ENCODE results near the gene PTPRJ.

PTPRJ gene

GRCh38 chr11:48078689-48079088 is 98.3 kb downstream of the PTPRJ start:
- TF ChIP-seq CTCF (IDR thresholded peaks at IDR 0.05; ENCODE audit: control extremely low read depth, extremely low read depth, low read depth, missing control alignments): no peak
- CTCF ChIA-PET: interaction anchor here (1.3 to 1.7 kb wide), 2 partner anchors 9 to 17 kb away, joined by 3 to 4 read pairs; no protein-coding TSS in a partner anchor
- POLR2A ChIA-PET: no interaction called here
- DNase-seq (ENCODE audit: extremely low spot score): no peak

- TF ChIP-seq CTCF (IDR thresholded peaks at IDR 0.05; ENCODE audit: control extremely low read depth, extremely low read depth, low read depth, missing control alignments): no peak
- CTCF ChIA-PET: interaction anchor here (1.7 to 1.8 kb wide), 2 partner anchors 8 kb away, joined by 4 read pairs; no protein-coding TSS in a partner anchor
- POLR2A ChIA-PET: no interaction called here
- no peak for DNase-seq (ENCODE audit: extremely low spot score)
Measured at GRCh38 chr11:48079596-48079995, 99.2 kb downstream of the PTPRJ start.

- no peak for TF ChIP-seq CTCF (IDR thresholded peaks at IDR 0.05; ENCODE audit: control extremely low read depth, extremely low read depth, low read depth, missing control alignments)
- no peak for DNase-seq (ENCODE audit: extremely low spot score)
- ChIA-PET POLR2A (no interaction called here), CTCF (interaction anchor here (1.3 to 2.1 kb wide), 3 partner anchors 9 to 17 kb away, joined by 3 to 6 read pairs (median 4); no protein-coding TSS in a partner anchor)
Measured at GRCh38 chr11:48080301-48080861, 100.0 kb downstream of the PTPRJ start.

- ChIA-PET CTCF (interaction anchor here (1.3 to 2.1 kb wide), 3 partner anchors 10 to 16 kb away, joined by 3 to 6 read pairs (median 4); no protein-coding TSS in a partner anchor), POLR2A (no interaction called here)
- TF ChIP-seq CTCF (IDR thresholded peaks at IDR 0.05; ENCODE audit: control extremely low read depth, extremely low read depth, low read depth, missing control alignments): no peak
- DNase-seq (ENCODE audit: extremely low spot score): no peak
Measured at GRCh38 chr11:48081151-48082010, 101.0 kb downstream of the PTPRJ start.

- ChIA-PET POLR2A (no interaction called here), CTCF (interaction anchor here (1.7 kb wide), 1 partner anchor 26 kb away, joined by 5 read pairs; no protein-coding TSS in a partner anchor)
- no peak for TF ChIP-seq CTCF (IDR thresholded peaks at IDR 0.05; ENCODE audit: control extremely low read depth, extremely low read depth, low read depth, missing control alignments)
- DNase-seq (ENCODE audit: extremely low spot score): no peak
Measured at GRCh38 chr11:48082771-48083170, 102.4 kb downstream of the PTPRJ start.

- no peak for DNase-seq (ENCODE audit: extremely low spot score)
- CTCF ChIA-PET: interaction anchor here (0.9 to 1.7 kb wide), 2 partner anchors 26 to 149 kb away, joined by 3 to 5 read pairs; no protein-coding TSS in a partner anchor
- no peak for TF ChIP-seq CTCF (IDR thresholded peaks at IDR 0.05; ENCODE audit: control extremely low read depth, extremely low read depth, low read depth, missing control alignments)
- POLR2A ChIA-PET: no interaction called here
Measured at GRCh38 chr11:48083421-48083820, 103.1 kb downstream of the PTPRJ start.

Measured in GM10248 (cell line).